Activated naive CD4-positive, alpha-beta T cell treated with anti-CD3 and anti-CD28 coated beads, Interleukin-2, amount 50 U/mL, for 24 hours (primary cell): Measurements from ENCODE around the gene CEP78.

Experiments used
- H3K27ac Mint-ChIP-seq: one replicate; pipeline ENCODE4 v1.8.0; 2021; ENCODE audit warnings: mild to moderate bottlenecking, mixed read lengths
- H3K27me3 Mint-ChIP-seq: one replicate; pipeline ENCODE4 v1.8.0; 2021; ENCODE audit warnings: mixed read lengths
- H3K36me3 Mint-ChIP-seq: one replicate; pipeline ENCODE4 v1.8.0; 2021; ENCODE audit warnings: mixed read lengths
- H3K4me1 Mint-ChIP-seq: one replicate; pipeline ENCODE4 v1.8.0; 2021; ENCODE audit warnings: mixed read lengths
- H3K4me3 Mint-ChIP-seq: one replicate; pipeline ENCODE4 v1.8.0; 2021; ENCODE audit warnings: mild to moderate bottlenecking, mixed read lengths
- H3K9me3 Mint-ChIP-seq: one replicate; pipeline ENCODE4 v1.8.0; 2021; ENCODE audit warnings: mixed read lengths

CEP78 gene

DNA sequence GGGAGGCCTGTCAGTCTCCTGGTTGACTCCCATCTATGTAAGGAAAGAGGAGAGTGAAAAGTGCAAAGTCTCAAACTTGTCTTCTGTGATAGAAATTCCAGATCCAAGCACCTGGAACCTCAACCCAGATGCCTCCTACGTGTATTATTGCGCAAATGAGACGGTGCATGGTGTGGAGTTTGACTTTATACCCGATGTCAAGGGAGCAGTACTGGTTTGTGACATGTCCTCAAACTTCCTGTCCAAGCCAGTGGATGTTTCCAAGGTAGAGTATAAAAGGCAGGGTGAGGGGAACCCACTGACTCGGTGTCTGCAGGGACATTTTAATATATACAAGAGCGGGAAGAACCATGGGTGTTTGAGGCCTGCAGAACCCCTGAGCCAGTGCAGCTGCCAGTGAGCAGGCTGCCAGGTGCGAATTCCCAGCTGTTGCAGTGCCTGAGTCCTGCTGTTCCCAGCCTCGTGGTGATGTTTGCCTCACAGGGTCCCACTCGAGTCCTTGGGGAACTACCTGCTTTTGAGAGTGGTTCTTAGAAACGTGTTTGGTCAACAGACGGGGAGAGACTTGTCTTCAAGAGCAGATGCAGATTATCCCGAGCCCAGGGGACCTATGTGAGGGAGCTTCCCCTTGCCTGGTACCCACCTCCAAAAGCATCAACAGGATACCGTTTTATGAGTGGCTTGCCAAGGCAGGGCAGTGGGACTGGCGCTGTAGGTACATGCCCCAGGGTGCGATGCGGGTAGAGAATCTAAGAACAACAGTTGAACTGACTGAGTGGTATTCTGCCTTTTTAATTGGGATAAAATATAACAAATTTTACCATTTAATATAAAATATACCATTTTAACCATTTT lies 70.6 kb downstream of the CEP78 start:
- peaks cover 28% of the 10 kb centered on the region for H3K36me3 Mint-ChIP-seq
- H3K4me1 Mint-ChIP-seq = peaks cover 3% of the 10 kb centered on the region
- no peaks in the 10 kb centered on the region for H3K9me3 Mint-ChIP-seq
- H3K4me3 Mint-ChIP-seq = no peak overlapping the region
- no peaks in the 10 kb centered on the region for H3K27me3 Mint-ChIP-seq
- H3K27ac Mint-ChIP-seq = no peak overlapping the region

- no peak overlapping the region for H3K27ac Mint-ChIP-seq
- H3K27me3 Mint-ChIP-seq = no peaks in the 10 kb centered on the region
- no peaks in the 10 kb centered on the region for H3K9me3 Mint-ChIP-seq
- H3K4me3 Mint-ChIP-seq = no peak overlapping the region
- peaks cover 23% of the 10 kb centered on the region for H3K36me3 Mint-ChIP-seq
- no peaks in the 10 kb centered on the region for H3K4me1 Mint-ChIP-seq
These were observed 71.5 kb downstream of the CEP78 start for GRCh38 chr9:78307360-78307759.

- Mint-ChIP-seq H3K27me3 (no peaks in the 10 kb centered on the region), H3K4me1 (no peaks in the 10 kb centered on the region), H3K36me3 (peaks cover 21% of the 10 kb centered on the region), H3K4me3 (no peak overlapping the region), H3K9me3 (no peaks in the 10 kb centered on the region), H3K27ac (no peak overlapping the region)
These were observed 73.2 kb downstream of the CEP78 start for GRCh38 chr9:78309066-78309465.

DNA sequence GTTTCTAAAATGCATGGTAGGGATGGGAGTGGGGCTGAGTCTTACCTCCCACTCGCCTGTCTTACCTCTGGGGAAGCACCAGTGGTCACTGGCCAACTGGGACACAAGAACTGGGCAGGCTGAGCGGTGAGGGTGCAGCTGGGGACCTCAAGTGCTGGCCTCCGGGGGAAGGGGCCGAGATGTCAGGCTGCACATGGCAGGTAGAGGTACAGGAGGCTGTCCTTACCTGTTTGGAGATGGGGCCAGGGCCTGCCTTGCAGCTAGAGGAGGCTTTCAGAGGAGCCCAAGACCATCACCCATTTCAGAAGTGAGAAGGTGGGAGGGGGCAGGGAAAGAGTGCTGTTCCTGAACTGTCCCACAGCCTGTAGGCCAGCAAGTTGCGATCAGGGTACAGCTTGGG lies 75.2 kb downstream of the CEP78 start:
- H3K27ac Mint-ChIP-seq = no peak overlapping the region
- H3K4me3 Mint-ChIP-seq = no peak overlapping the region
- H3K27me3 Mint-ChIP-seq = no peaks in the 10 kb centered on the region
- peaks cover 16% of the 10 kb centered on the region for H3K36me3 Mint-ChIP-seq
- no peaks in the 10 kb centered on the region for H3K9me3 Mint-ChIP-seq
- no peaks in the 10 kb centered on the region for H3K4me1 Mint-ChIP-seq

DNA sequence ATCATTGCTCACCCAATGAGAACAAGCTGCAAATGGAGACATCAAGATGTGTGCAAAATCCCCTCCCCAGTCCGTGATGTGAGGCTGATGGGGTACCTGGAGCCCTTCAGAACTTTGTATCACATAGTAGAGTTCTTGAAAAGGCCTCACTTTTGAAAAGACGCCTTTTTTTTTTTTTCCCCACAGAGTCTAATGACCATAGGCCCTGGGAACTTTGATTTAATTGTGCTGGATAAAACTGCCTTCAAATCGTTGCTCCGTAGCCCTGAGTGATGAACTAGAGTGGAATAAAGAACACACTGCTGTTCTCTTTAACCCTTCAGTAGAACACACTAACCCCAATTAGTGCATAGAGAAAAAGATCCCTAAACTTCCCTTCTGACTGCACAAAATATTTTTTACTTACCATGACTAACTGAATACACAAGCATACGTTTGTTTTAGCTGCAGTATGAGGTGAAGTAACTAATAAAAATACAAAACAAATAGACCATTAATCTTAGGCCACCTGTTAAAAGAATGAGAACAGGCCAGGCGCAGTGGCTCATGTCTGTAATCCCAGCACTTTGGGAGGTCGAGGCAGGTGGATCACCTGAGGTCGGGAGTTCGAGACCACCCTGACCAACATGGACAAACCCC lies 76.1 kb downstream of the CEP78 start:
- no peak overlapping the region for H3K4me3 Mint-ChIP-seq
- H3K36me3 Mint-ChIP-seq = peaks cover 24% of the 10 kb centered on the region
- H3K27ac Mint-ChIP-seq = no peak overlapping the region
- no peaks in the 10 kb centered on the region for H3K9me3 Mint-ChIP-seq
- H3K27me3 Mint-ChIP-seq = no peaks in the 10 kb centered on the region
- H3K4me1 Mint-ChIP-seq = no peaks in the 10 kb centered on the region

GRCh38 chr9:78314550-78314949 lies 78.7 kb downstream of the CEP78 start:
- peaks cover 33% of the 10 kb centered on the region for H3K36me3 Mint-ChIP-seq
- H3K27me3 Mint-ChIP-seq = no peaks in the 10 kb centered on the region
- H3K4me3 Mint-ChIP-seq = peak overlapping the region; percentile 34
- no peaks in the 10 kb centered on the region for H3K9me3 Mint-ChIP-seq
- H3K27ac Mint-ChIP-seq = no peak overlapping the region
- no peaks in the 10 kb centered on the region for H3K4me1 Mint-ChIP-seq

GRCh38 chr9:78314953-78315870 lies 79.3 kb downstream of the CEP78 start:
- Mint-ChIP-seq H3K4me3 (peak overlapping the region; percentile 34), H3K27me3 (no peaks in the 10 kb centered on the region), H3K4me1 (no peaks in the 10 kb centered on the region), H3K9me3 (no peaks in the 10 kb centered on the region), H3K27ac (no peak overlapping the region), H3K36me3 (peaks cover 36% of the 10 kb centered on the region)

- H3K9me3 Mint-ChIP-seq = no peaks in the 10 kb centered on the region
These were observed 80.5 kb downstream of the CEP78 start for GRCh38 chr9:78316166-78316892.

GRCh38 chr9:78319197-78320029 lies 83.5 kb downstream of the CEP78 start:
- H3K27ac Mint-ChIP-seq = no peak overlapping the region
- H3K27me3 Mint-ChIP-seq = no peaks in the 10 kb centered on the region
- H3K4me3 Mint-ChIP-seq = no peak overlapping the region
- H3K4me1 Mint-ChIP-seq = no peaks in the 10 kb centered on the region
- H3K9me3 Mint-ChIP-seq = no peaks in the 10 kb centered on the region
- peaks cover 45% of the 10 kb centered on the region for H3K36me3 Mint-ChIP-seq

More at GRCh38 chr9:78316166-78316892, 80.5 kb downstream of the CEP78 start:
- Mint-ChIP-seq H3K4me1 (no peaks in the 10 kb centered on the region), H3K4me3 (no peak overlapping the region), H3K27me3 (no peaks in the 10 kb centered on the region), H3K36me3 (peaks cover 42% of the 10 kb centered on the region), H3K27ac (no peak overlapping the region)

DNA sequence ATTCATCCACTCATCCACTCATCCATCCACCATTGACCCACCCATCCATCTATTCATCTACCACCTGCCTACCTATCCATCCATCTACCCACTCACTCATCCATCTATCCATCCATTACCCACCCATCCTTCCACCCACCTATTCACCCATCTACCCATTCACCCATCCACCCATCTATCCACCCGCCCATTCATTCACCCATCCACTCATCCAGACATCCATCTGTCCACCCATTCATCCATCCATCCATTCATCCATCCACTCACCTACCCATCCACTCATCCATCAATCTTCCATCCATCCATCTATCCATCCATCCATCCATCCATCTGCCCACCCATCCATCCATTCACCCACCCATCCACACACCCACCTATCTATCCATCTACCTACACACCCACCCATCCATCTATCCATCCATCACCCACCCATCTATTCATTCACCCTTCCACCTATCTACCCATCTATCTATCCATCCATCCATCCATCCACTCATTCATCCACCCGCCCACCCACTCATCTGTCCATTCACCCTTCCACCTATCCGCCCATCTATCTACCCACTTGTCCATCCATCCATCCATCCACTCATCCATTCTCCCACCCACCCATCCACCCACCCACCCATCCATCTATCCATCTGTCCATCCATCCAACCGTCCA lies 84.3 kb downstream of the CEP78 start:
- peaks cover 1% of the 10 kb centered on the region for H3K4me1 Mint-ChIP-seq
- no peaks in the 10 kb centered on the region for H3K27me3 Mint-ChIP-seq
- no peaks in the 10 kb centered on the region for H3K9me3 Mint-ChIP-seq
- peaks cover 45% of the 10 kb centered on the region for H3K36me3 Mint-ChIP-seq
- no peak overlapping the region for H3K4me3 Mint-ChIP-seq
- H3K27ac Mint-ChIP-seq = no peak overlapping the region

DNA sequence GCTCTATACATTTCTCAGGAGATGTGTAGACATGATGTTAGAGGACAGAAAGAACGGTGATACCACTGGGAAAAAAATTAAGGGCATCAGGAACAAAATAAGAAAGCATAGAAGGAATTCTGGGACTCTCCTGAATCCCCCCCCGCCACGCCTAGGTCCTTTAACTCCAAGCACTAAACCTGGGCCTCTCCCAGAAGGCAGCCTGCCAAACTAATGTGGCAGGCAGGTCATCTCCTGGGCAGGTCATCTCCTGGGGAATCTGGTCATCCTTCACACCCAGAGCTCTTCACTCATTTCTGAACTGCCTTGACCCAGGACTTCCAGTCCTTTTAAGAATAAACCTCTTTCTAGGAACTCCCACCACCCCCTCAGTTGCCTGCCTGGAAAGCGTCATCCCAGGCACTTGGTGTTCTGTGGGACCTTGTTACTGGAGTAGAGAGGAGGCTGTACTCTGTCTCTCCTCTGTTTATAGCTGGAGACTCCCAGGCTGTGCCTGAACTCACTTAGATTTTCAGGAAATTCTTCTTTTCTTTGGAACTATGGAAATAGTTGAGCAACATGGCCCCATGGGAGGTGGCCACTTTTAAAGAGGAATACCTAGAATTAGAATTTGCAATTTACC lies 85.1 kb downstream of the CEP78 start:
- H3K4me3 Mint-ChIP-seq = no peak overlapping the region
- H3K36me3 Mint-ChIP-seq = peaks cover 51% of the 10 kb centered on the region
- H3K9me3 Mint-ChIP-seq = no peaks in the 10 kb centered on the region
- peaks cover 6% of the 10 kb centered on the region for H3K4me1 Mint-ChIP-seq
- H3K27ac Mint-ChIP-seq = no peak overlapping the region
- H3K27me3 Mint-ChIP-seq = no peaks in the 10 kb centered on the region

DNA sequence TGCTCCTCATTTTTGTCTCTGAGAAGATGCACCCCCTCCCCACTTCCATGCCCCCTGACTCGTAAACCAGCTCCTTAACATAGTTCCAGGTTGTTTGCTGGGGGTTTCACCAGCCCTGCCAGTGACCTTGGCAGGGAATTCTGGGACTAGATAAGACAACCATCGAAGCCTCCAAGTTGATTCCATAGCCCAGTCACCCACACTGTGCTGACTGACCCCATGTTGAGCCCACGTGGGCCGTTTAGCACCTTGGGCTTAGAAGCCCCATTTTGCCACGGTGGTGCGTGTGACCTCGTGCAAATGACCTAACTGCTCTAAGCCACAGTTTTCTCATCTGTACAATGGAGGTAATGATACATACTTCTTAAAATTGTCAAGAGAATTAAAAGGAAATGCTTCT lies 85.6 kb downstream of the CEP78 start:
- no peak overlapping the region for H3K4me3 Mint-ChIP-seq
- H3K27ac Mint-ChIP-seq = no peak overlapping the region
- H3K36me3 Mint-ChIP-seq = peaks cover 51% of the 10 kb centered on the region
- peaks cover 6% of the 10 kb centered on the region for H3K4me1 Mint-ChIP-seq
- no peaks in the 10 kb centered on the region for H3K27me3 Mint-ChIP-seq
- no peaks in the 10 kb centered on the region for H3K9me3 Mint-ChIP-seq

DNA sequence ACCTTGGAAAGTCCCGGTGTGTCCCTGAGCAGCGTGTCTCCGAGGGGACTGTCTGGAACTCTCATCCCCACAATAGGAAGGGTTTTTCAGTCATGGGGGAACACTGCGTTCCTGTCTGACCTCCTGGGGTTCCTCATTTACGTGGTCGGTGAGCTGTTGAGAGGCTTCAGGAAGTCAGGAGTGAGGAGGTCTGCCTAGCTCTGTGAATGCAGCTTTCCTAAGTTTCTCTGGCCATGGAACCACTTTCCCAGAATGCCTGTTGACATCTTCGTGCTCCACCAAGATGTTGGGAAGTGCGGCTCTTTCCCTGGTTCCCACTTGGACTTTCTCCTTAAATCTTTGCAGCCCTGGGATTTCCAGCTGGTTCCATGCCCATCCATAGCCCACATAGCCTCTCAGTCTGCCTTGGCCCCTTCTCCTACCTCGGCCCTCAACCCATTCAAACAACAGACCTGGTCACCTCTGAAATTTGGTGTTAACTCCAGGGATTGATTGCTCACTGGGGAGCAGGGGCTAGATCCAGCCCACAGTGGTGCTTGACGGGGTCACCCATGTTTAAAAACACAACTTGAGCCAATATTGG lies 88.3 kb downstream of the CEP78 start:
- peaks cover 6% of the 10 kb centered on the region for H3K4me1 Mint-ChIP-seq
- no peak overlapping the region for H3K4me3 Mint-ChIP-seq
- no peaks in the 10 kb centered on the region for H3K9me3 Mint-ChIP-seq
- H3K36me3 Mint-ChIP-seq = peaks cover 43% of the 10 kb centered on the region
- H3K27me3 Mint-ChIP-seq = no peaks in the 10 kb centered on the region
- no peak overlapping the region for H3K27ac Mint-ChIP-seq
